OCI-LY1 (cell line): ENCODE data around the gene WSCD2.

ENCODE experiments used
- CTCF ChIP-seq: fragments of 200-600 bp; sonication (generic), shearing (Covaris generic); IDR thresholded peaks from 2 replicates; pipeline ENCODE4 v1.5.1; 2017; ENCODE audit warnings: mild to moderate bottlenecking, antibody characterized with exemption, low read length, moderate library complexity, mixed read lengths
- EZH2 ChIP-seq: fragments of 200-600 bp; sonication (generic), shearing (Covaris generic); IDR thresholded peaks from 2 replicates; pipeline ENCODE4 v1.8.0; 2017; ENCODE audit warnings: borderline replicate concordance, mixed run types, mild to moderate bottlenecking, antibody characterized with exemption, low read length, moderate library complexity, mixed read lengths

DNA sequence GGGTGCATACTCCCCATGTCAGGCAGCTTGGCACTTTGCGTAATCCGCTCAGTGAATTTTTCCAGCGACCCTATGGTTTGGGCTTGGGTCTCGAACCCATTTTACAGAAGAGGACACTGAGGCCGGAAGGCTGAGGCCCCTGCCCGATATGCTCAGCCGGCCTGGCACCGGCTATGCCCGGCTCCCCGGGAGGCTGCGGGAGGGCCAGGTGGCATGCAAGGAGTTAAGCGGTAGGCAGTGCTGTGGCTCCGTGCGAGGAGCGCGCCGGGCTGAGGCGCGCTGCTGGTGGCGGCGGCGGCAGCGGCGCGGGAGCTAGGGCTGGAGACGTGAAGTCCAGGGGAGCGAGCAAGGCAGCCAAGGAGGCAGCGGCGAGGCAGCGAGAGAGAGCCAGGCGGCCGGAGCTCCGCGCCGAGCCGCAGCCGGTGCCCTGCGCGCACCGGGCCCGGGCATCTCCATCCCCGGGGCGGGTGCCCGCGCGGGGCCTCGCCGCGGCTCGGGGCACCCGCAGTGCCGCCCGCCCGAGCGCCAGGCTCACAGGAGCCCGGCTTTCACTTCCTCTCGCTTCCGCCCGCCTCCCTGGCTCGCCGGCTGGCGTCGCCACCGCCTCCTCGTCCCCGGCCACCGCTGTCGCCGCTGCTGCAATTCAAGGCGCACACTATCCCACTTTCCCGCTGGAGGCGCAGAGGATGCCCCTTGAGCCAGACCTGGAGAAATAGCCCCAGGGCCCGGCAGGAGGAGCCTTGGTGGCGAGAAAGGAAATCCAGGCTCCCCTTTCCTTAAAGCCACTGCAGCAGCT lies at the start of gene WSCD2:
- no peak for TF ChIP-seq EZH2
- TF ChIP-seq CTCF = no peak
